Activated CD4-positive, alpha-beta T cell treated with anti-CD3 and anti-CD28 coated beads, Interleukin-2, amount 50 U/mL, for 1 hour (primary cell): Measurements from ENCODE around the gene SRPK2.
"Not testable (repeated sequence)": the region's sequence is repeated elsewhere in the genome, so short reads cannot be mapped to it uniquely, and the experiment has no call there.

Source experiments
- DNase-seq: peaks from one replicate; pipeline ENCODE4 v3.0.0-alpha.2; 2020

SRPK2 gene

GRCh38 chr7:105215821-105216220 lies 172.9 kb downstream of the SRPK2 start:
- DNase-seq: no peak

GRCh38 chr7:105215182-105215581 lies 173.5 kb downstream of the SRPK2 start:
- no peak for DNase-seq

- DNase-seq: no peak
Observed at GRCh38 chr7:105213611-105214010, 175.1 kb downstream of the SRPK2 start.

GRCh38 chr7:105212212-105212611 lies 176.5 kb downstream of the SRPK2 start:
- no peak for DNase-seq

GRCh38 chr7:105210721-105211205 lies 178.0 kb downstream of the SRPK2 start:
- DNase-seq: no peak

- no peak for DNase-seq
Observed at GRCh38 chr7:105209870-105210269, 178.9 kb downstream of the SRPK2 start.

GRCh38 chr7:105209433-105209832 lies 179.3 kb downstream of the SRPK2 start:
- DNase-seq: no peak

GRCh38 chr7:105206985-105207384 lies 181.7 kb downstream of the SRPK2 start:
- no peak for DNase-seq

- DNase-seq: peak; percentile 8
Observed at GRCh38 chr7:105205592-105206237, 183.0 kb downstream of the SRPK2 start.

GRCh38 chr7:105204953-105205352 lies 183.8 kb downstream of the SRPK2 start:
- no peak for DNase-seq

- DNase-seq: no peak
Observed at GRCh38 chr7:105204520-105204919, 184.2 kb downstream of the SRPK2 start.

GRCh38 chr7:105202616-105203015 lies 186.1 kb downstream of the SRPK2 start:
- DNase-seq: no peak

- DNase-seq: no peak
Observed at GRCh38 chr7:105199386-105199785, 189.3 kb downstream of the SRPK2 start.

GRCh38 chr7:105198223-105198622 lies 190.5 kb downstream of the SRPK2 start:
- DNase-seq: no peak

- no peak for DNase-seq
Observed at GRCh38 chr7:105196473-105196872, 192.2 kb downstream of the SRPK2 start.

- no peak for DNase-seq
Observed at GRCh38 chr7:105195891-105196290, 192.8 kb downstream of the SRPK2 start.

- DNase-seq: not testable (repeated sequence)
Observed at GRCh38 chr7:105194959-105195358, 193.8 kb downstream of the SRPK2 start.

GRCh38 chr7:105191331-105191730 lies 197.4 kb downstream of the SRPK2 start:
- no peak for DNase-seq

- DNase-seq: no peak
Observed at GRCh38 chr7:105189859-105190492, 198.7 kb downstream of the SRPK2 start.

GRCh38 chr7:105188201-105188600 lies 200.5 kb downstream of the SRPK2 start:
- DNase-seq: no peak

GRCh38 chr7:105187302-105188169 lies 201.2 kb downstream of the SRPK2 start:
- DNase-seq: no peak

- DNase-seq: no peak
Observed at GRCh38 chr7:105185290-105186010, 203.3 kb downstream of the SRPK2 start.

GRCh38 chr7:105180002-105180401 lies 208.7 kb downstream of the SRPK2 start:
- DNase-seq: no peak
